ENCODE results near the gene CDS1. TPM values are rescaled to one million over a fixed set of nuclear protein-coding genes. Genes with fewer than 3 reads are reported as not detected.
A peak's percentile ranks its signal among the peaks of the same experiment; 100 is the strongest.

The CDS1 gene
- total and polyA plus RNA-seq, 2 of the 8 experiments (the other 6 are each of a cell fraction or from before 2014, with no cell fraction given): 8.7 to 13.9 TPM

DNA sequence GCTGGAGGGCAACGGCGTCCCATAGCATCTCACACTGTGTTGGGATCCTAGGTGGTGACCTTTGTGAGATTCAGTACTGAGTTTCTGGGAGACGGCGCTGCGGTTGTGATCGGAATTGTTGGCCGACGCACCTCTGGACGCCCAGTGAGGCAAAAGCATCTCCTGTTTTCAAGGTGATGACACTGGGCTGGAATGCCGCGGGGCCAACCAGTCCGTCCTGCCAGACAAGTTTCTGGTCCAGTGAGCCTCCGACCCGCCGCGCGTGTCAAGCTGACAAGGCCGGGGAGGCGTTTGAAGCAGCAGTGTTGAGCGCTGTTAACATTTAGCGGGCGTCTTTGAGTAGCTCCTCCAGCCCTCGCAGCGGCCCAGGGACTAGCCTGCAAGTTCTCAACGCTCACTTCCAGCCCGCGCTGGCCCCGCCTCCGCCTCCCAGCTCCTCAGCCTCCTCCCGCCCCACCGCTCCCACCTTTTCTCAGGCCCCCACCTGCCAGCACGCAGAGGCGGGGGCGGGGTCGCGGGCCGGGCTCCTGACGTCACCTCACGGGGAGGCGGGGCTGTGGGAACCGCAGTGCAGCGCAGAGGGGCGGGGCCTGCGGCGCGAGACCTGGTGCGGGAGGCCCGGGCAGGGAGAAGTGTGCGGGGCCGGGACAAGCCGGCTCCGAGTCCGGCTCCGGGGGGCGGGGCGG is 482 bp upstream of the CDS1 start (continued):
- TF ChIP-seq, protein P1, sequence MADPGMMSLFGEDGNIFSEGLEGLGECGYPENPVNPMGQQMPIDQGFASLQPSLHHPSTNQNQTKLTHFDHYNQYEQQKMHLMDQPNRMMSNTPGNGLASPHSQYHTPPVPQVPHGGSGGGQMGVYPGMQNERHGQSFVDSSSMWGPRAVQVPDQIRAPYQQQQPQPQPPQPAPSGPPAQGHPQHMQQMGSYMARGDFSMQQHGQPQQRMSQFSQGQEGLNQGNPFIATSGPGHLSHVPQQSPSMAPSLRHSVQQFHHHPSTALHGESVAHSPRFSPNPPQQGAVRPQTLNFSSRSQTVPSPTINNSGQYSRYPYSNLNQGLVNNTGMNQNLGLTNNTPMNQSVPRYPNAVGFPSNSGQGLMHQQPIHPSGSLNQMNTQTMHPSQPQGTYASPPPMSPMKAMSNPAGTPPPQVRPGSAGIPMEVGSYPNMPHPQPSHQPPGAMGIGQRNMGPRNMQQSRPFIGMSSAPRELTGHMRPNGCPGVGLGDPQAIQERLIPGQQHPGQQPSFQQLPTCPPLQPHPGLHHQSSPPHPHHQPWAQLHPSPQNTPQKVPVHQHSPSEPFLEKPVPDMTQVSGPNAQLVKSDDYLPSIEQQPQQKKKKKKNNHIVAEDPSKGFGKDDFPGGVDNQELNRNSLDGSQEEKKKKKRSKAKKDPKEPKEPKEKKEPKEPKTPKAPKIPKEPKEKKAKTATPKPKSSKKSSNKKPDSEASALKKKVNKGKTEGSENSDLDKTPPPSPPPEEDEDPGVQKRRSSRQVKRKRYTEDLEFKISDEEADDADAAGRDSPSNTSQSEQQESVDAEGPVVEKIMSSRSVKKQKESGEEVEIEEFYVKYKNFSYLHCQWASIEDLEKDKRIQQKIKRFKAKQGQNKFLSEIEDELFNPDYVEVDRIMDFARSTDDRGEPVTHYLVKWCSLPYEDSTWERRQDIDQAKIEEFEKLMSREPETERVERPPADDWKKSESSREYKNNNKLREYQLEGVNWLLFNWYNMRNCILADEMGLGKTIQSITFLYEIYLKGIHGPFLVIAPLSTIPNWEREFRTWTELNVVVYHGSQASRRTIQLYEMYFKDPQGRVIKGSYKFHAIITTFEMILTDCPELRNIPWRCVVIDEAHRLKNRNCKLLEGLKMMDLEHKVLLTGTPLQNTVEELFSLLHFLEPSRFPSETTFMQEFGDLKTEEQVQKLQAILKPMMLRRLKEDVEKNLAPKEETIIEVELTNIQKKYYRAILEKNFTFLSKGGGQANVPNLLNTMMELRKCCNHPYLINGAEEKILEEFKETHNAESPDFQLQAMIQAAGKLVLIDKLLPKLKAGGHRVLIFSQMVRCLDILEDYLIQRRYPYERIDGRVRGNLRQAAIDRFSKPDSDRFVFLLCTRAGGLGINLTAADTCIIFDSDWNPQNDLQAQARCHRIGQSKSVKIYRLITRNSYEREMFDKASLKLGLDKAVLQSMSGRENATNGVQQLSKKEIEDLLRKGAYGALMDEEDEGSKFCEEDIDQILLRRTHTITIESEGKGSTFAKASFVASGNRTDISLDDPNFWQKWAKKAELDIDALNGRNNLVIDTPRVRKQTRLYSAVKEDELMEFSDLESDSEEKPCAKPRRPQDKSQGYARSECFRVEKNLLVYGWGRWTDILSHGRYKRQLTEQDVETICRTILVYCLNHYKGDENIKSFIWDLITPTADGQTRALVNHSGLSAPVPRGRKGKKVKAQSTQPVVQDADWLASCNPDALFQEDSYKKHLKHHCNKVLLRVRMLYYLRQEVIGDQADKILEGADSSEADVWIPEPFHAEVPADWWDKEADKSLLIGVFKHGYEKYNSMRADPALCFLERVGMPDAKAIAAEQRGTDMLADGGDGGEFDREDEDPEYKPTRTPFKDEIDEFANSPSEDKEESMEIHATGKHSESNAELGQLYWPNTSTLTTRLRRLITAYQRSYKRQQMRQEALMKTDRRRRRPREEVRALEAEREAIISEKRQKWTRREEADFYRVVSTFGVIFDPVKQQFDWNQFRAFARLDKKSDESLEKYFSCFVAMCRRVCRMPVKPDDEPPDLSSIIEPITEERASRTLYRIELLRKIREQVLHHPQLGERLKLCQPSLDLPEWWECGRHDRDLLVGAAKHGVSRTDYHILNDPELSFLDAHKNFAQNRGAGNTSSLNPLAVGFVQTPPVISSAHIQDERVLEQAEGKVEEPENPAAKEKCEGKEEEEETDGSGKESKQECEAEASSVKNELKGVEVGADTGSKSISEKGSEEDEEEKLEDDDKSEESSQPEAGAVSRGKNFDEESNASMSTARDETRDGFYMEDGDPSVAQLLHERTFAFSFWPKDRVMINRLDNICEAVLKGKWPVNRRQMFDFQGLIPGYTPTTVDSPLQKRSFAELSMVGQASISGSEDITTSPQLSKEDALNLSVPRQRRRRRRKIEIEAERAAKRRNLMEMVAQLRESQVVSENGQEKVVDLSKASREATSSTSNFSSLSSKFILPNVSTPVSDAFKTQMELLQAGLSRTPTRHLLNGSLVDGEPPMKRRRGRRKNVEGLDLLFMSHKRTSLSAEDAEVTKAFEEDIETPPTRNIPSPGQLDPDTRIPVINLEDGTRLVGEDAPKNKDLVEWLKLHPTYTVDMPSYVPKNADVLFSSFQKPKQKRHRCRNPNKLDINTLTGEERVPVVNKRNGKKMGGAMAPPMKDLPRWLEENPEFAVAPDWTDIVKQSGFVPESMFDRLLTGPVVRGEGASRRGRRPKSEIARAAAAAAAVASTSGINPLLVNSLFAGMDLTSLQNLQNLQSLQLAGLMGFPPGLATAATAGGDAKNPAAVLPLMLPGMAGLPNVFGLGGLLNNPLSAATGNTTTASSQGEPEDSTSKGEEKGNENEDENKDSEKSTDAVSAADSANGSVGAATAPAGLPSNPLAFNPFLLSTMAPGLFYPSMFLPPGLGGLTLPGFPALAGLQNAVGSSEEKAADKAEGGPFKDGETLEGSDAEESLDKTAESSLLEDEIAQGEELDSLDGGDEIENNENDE (IDR thresholded peaks at IDR 0.05; ENCODE audit: insufficient replicate concordance, low read length): no peak
- TF ChIP-seq BRCA1 (IDR thresholded peaks at IDR 0.05; ENCODE audit: low read depth, low read length): no peak
- TF ChIP-seq, protein P2, sequence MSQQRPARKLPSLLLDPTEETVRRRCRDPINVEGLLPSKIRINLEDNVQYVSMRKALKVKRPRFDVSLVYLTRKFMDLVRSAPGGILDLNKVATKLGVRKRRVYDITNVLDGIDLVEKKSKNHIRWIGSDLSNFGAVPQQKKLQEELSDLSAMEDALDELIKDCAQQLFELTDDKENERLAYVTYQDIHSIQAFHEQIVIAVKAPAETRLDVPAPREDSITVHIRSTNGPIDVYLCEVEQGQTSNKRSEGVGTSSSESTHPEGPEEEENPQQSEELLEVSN (IDR thresholded peaks at IDR 0.05): peak; percentile 38; the same call in 1 of the 2 replicates
- peak; percentile 58 for TF ChIP-seq JUND (IDR thresholded peaks at IDR 0.05; ENCODE audit: low read length)
- TF ChIP-seq SIN3A (conservative IDR thresholded peaks at IDR 0.05 in 1 of 2, IDR thresholded peaks at IDR 0.05 in 1 of 2; ENCODE audit: low read depth in 1 of 2, low read length in 2 of 2): peak; percentile 35 to 51; a peak in 2 of 4 replicates
- TF ChIP-seq, protein P3, sequence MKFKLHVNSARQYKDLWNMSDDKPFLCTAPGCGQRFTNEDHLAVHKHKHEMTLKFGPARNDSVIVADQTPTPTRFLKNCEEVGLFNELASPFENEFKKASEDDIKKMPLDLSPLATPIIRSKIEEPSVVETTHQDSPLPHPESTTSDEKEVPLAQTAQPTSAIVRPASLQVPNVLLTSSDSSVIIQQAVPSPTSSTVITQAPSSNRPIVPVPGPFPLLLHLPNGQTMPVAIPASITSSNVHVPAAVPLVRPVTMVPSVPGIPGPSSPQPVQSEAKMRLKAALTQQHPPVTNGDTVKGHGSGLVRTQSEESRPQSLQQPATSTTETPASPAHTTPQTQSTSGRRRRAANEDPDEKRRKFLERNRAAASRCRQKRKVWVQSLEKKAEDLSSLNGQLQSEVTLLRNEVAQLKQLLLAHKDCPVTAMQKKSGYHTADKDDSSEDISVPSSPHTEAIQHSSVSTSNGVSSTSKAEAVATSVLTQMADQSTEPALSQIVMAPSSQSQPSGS (IDR thresholded peaks at IDR 0.05; ENCODE audit: low read length): peak; percentile 69; the same call in 1 of the 2 replicates
- TF ChIP-seq EP300 (IDR thresholded peaks at IDR 0.05; ENCODE audit: borderline replicate concordance in 1 of 2, low read depth in 2 of 2, low read length in 2 of 2): peak in 1 of 2 experiments; percentile 63; a peak in 1 of 3 replicates

Data from H1 (cell line).